GM12878 (cell line): ENCODE data around the gene SRC. TPM values are rescaled to one million over a fixed set of nuclear protein-coding genes. Genes with fewer than 3 reads are reported as not detected.

Source experiments
- ATAC-seq: fragments of 200-7000 bp; cut with Tn5 transposase; 3 replicates; pipeline ENCODE4 v1.9.1; 2020; ENCODE audit warnings: mild to moderate bottlenecking, moderate library complexity
- BruUV-seq: library from RNA; stranded (reverse); fragments of 400-500 nt; replicated peaks from 2 replicates; lab custom pipeline; 2021; lab: Mats Ljungman, UMichigan
- CTCF ChIA-PET: fragments of 300-600 bp; sonication (Branson Sonifier 250); formaldehyde crosslinking; extraction: SDS; loops from one replicate; lab custom pipeline; 2021; ENCODE audit warnings: inconsistent platforms; lab: Yijun Ruan, JAX
- POLR2A ChIA-PET: fragments of 350-600 bp; formaldehyde crosslinking; extraction: SDS; loops from one replicate; lab custom pipeline; 2021; ENCODE audit warnings: inconsistent platforms; lab: Charles Lee
- RAD21 ChIA-PET: fragments of 300-600 bp; sonication (Branson Sonifier 250); formaldehyde crosslinking; loops from one replicate; lab custom pipeline; 2023; ENCODE audit warnings: antibody characterized with exemption; ENCODE audit not compliant: unreplicated experiment; lab: Charles Lee
- SMC1A ChIA-PET: fragments of 300-600 bp; sonication (Branson Sonifier 250); formaldehyde crosslinking; loops from one replicate; lab custom pipeline; 2023; ENCODE audit not compliant: unreplicated experiment, uncharacterized antibody; lab: Charles Lee
- DNase-seq: peaks from one replicate; pipeline ENCODE4 v3.0.0-alpha.2; 2011; ENCODE audit warnings: low read depth, low spot score
- FAIRE-seq: peaks from 3 replicates; lab custom pipeline; 2011; peaks lifted over from hg19 to GRCh38; lab: Jason Lieb, UNC
- H2AFZ ChIP-seq: 2 replicates; pipeline ENCODE4 v1.6.0; 2011; ENCODE audit warnings: low read depth, low read length, control low read depth; ENCODE audit not compliant: control insufficient read depth
- H3K27ac ChIP-seq: 2 replicates; pipeline ENCODE4 v1.5.1; 2011; ENCODE audit warnings: control low read depth; ENCODE audit not compliant: control insufficient read depth, insufficient read depth
- H3K27me3 ChIP-seq, 2 experiments: replicated peaks in 1 of 2; 2 replicates each; pipeline versions ENCODE4 v1.6.0 to v1.6.1; 2011; ENCODE audit warnings: low read length in 1 of 2; ENCODE audit not compliant: control insufficient read depth in 2 of 2, insufficient read depth in 2 of 2
- H3K36me3 ChIP-seq, 2 experiments: 2 replicates each; pipeline ENCODE4 v1.5.1; 2011; ENCODE audit warnings: low read length in 1 of 2; ENCODE audit not compliant: control insufficient read depth in 2 of 2, insufficient read depth in 2 of 2
- H3K4me1 ChIP-seq: 2 replicates; pipeline ENCODE4 v1.6.1; 2011; ENCODE audit warnings: mild to moderate bottlenecking, low read length, moderate library complexity, mixed read lengths; ENCODE audit not compliant: control insufficient read depth, insufficient read depth
- H3K4me2 ChIP-seq: 2 replicates; pipeline ENCODE4 v1.6.0; 2011; ENCODE audit warnings: control low read depth; ENCODE audit not compliant: control insufficient read depth, insufficient read depth
- H3K4me3 ChIP-seq: fragments of 200-600 bp; sonication (generic); 2 replicates; pipeline ENCODE4 v1.5.1; 2016
- H3K79me2 ChIP-seq: 2 replicates; pipeline ENCODE4 v1.6.0; 2011; ENCODE audit warnings: low read length; ENCODE audit not compliant: control insufficient read depth, insufficient read depth
- H3K9ac ChIP-seq: 2 replicates; pipeline ENCODE4 v1.8.0; 2011; ENCODE audit warnings: low read length, control low read depth, mixed read lengths; ENCODE audit not compliant: control insufficient read depth, insufficient read depth
- H3K9me3 ChIP-seq: replicated peaks from 3 replicates; pipeline ENCODE4 v1.5.1; 2011; ENCODE audit warnings: mild to moderate bottlenecking, low read length; ENCODE audit not compliant: control insufficient read depth, insufficient read depth
- H4K20me1 ChIP-seq: 2 replicates; pipeline ENCODE4 v1.6.0; 2011; ENCODE audit not compliant: control insufficient read depth, insufficient read depth
- ATF7 ChIP-seq: fragments of 450-650 bp; IDR thresholded peaks from 2 replicates; pipeline ENCODE4 v1.6.1; 2016; ENCODE audit warnings: low read depth, mild to moderate bottlenecking
- EZH2 ChIP-seq: IDR thresholded peaks from 2 replicates; pipeline ENCODE4 v1.6.1; 2012; ENCODE audit warnings: low read depth, mild to moderate bottlenecking, control low read depth, inconsistent platforms, low read length, borderline replicate concordance; ENCODE audit not compliant: control insufficient read depth
- FOXK2 ChIP-seq: fragments of 450-650 bp; IDR thresholded peaks from 2 replicates; pipeline ENCODE4 v1.6.1; 2017; ENCODE audit warnings: mild to moderate bottlenecking, moderate library complexity
- FOXM1 ChIP-seq: IDR thresholded peaks from 2 replicates; pipeline ENCODE4 v1.6.1; 2012; ENCODE audit warnings: low read depth, mild to moderate bottlenecking, inconsistent platforms, low read length, moderate library complexity
- GATAD2B ChIP-seq: fragments of 450-650 bp; conservative IDR thresholded peaks from 2 replicates; pipeline ENCODE4 v1.6.1; 2017; ENCODE audit warnings: low read depth, mild to moderate bottlenecking, moderate library complexity
- IRF4 ChIP-seq: IDR thresholded peaks from 2 replicates; pipeline ENCODE4 v1.6.1; 2011; ENCODE audit warnings: low read depth, low read length
- MEF2B ChIP-seq: fragments of 450-650 bp; IDR thresholded peaks from 2 replicates; pipeline ENCODE4 v1.6.1; 2018; ENCODE audit warnings: mild to moderate bottlenecking, moderate library complexity; ENCODE audit not compliant: partially characterized antibody, poor library complexity, severe bottlenecking
- MYC ChIP-seq: IDR thresholded peaks from 2 replicates; pipeline ENCODE4 v1.6.1; 2011; ENCODE audit warnings: mild to moderate bottlenecking, low read length, moderate library complexity, inconsistent platforms; ENCODE audit not compliant: insufficient read depth, insufficient replicate concordance, insufficient read length, severe bottlenecking
- POLR2AphosphoS5 ChIP-seq: IDR thresholded peaks from 2 replicates; pipeline ENCODE4 v1.6.1; 2011; ENCODE audit warnings: mild to moderate bottlenecking, low read length, inconsistent platforms
- POU2F2 ChIP-seq: IDR thresholded peaks from 3 replicates; pipeline ENCODE4 v1.6.1; 2011; ENCODE audit warnings: low read depth, mild to moderate bottlenecking, low read length, borderline replicate concordance
- RAD51 ChIP-seq: fragments of 450-650 bp; IDR thresholded peaks from 2 replicates; pipeline ENCODE4 v1.6.1; 2016; ENCODE audit warnings: moderate library complexity, mild to moderate bottlenecking, inconsistent platforms
- REST ChIP-seq: IDR thresholded peaks from 2 replicates; pipeline ENCODE4 v1.6.1; 2012; ENCODE audit warnings: mild to moderate bottlenecking, low read depth, low read length
- SMAD1 ChIP-seq: fragments of 450-650 bp; IDR thresholded peaks from 2 replicates; pipeline ENCODE4 v1.6.1; 2018; ENCODE audit warnings: mild to moderate bottlenecking, low read depth; ENCODE audit not compliant: partially characterized antibody
- SREBF2 ChIP-seq: IDR thresholded peaks from 2 replicates; pipeline ENCODE4 v1.6.1; 2012; ENCODE audit warnings: mild to moderate bottlenecking, low read length
- SRF ChIP-seq, 2 experiments: IDR thresholded peaks; 2 replicates each; pipeline ENCODE4 v1.6.1; 2011; ENCODE audit warnings: low read depth in 2 of 2, low read length in 2 of 2, mild to moderate bottlenecking in 1 of 2, moderate library complexity in 1 of 2
- ZZZ3 ChIP-seq: IDR thresholded peaks from 2 replicates; pipeline ENCODE4 v1.6.1; 2011; ENCODE audit warnings: low read depth; ENCODE audit not compliant: control insufficient read depth, insufficient read length
- WGBS: methylation state at CpG from one replicate; pipeline ENCODE4 v1.1.6; 2016; ENCODE audit warnings: low lambda C conversion rate; ENCODE audit not compliant: insufficient replicate concordance, insufficient coverage; ENCODE audit errors: missing lambda C conversion rate; 5-methylcytosine and 5-hydroxymethylcytosine counted together
- in situ Hi-C: fragments of 300-500 bp; cut with MboI; formaldehyde crosslinking; loops from 9 replicates; pipeline ENCODE4 v1.14.3; 2018; ENCODE audit warnings: mixed read lengths
- intact Hi-C: fragments of 100-400 bp; cut with micrococcal nuclease; formaldehyde crosslinking; loops from one replicate; pipeline ENCODE4 v1.14.2; 2022; ENCODE audit not compliant: unreplicated experiment
- polyA plus RNA-seq, 11 experiments: library from polyadenylated mRNA; depleted of rRNA in 4 of 11; unstranded in 6 of 11; stranded (reverse) in 5 of 11; fragments of >200 nt; fragmentation: Nextera tagmentation in 4 of 11; fragmentation: Illumina TruSeq in 1 of 11; extraction: Ambion mirVana in 4 of 11; extraction: Trizol in 1 of 11; gene quantifications; 1 replicate in 1 of 11; 2 replicates in 10 of 11; pipeline versions ENCODE4 v1.2.1 to v1.2.3, GENCODE V29; 2011 to 2016; ENCODE audit warnings: inconsistent platforms in 2 of 11, missing spikeins in 2 of 11, low read depth in 1 of 11
- total RNA-seq, 4 experiments: library from RNA; depleted of rRNA in 3 of 4; stranded (reverse); fragments of >200 nt in 3 of 4; fragmentation: Illumina TruSeq in 1 of 4; extraction: Trizol in 1 of 4; gene quantifications; 2 replicates each; pipeline versions ENCODE4 v1.2.1 to v1.2.3, GENCODE V29; 2013 to 2021

The SRC gene
- total and polyA plus RNA-seq, 10 of the 15 experiments (the other 5 are each of a cell fraction or from before 2014, with no cell fraction given) = 0.60 to 71.3 (median 27.2) TPM

GRCh38 chr20:37453288-37453687 lies 107.3 kb downstream of the SRC start:
- Histone ChIP-seq H3K9me3 (no peaks in the 10 kb centered on the region; the same call in 2 of the 3 replicates), H3K79me2 (no peaks in the 10 kb centered on the region), H4K20me1 (no peaks in the 10 kb centered on the region), H3K4me1 (no peaks in the 10 kb centered on the region), H3K4me2 (no peak overlapping the region), H3K36me3 (no peaks in the 10 kb centered on the region), H3K27ac (no peak overlapping the region), H2AFZ (no peak overlapping the region), H3K27me3 (no peaks in the 10 kb centered on the region; a peak in 1 of 4 replicates), H3K4me3 (no peak overlapping the region), H3K9ac (no peak overlapping the region)
- intact Hi-C loops = no loop called here
- in situ Hi-C loops = no loop called here
- ChIA-PET RAD21 (no interaction called here), CTCF (no interaction called here), POLR2A (no interaction called here), SMC1A (no interaction called here)
- BruUV-seq = no TSS peak
- TF ChIP-seq FOXK2 (no peak), REST (peak; percentile 24; the same call in 1 of the 2 replicates)
- 4% methylated on average over 3 of the region's 3 CpGs for WGBS
- no peak for FAIRE-seq
- no peak for ATAC-seq
- DNase-seq = no peak

- Histone ChIP-seq H3K9ac (no peak overlapping the region), H3K4me1 (no peaks in the 10 kb centered on the region), H3K9me3 (peaks cover 2% of the 10 kb centered on the region; the same call in 2 of the 3 replicates), H3K27me3 (no peaks in the 10 kb centered on the region; a peak in 1 of 4 replicates), H3K36me3 (no peaks in the 10 kb centered on the region), H3K4me3 (no peak overlapping the region), H2AFZ (no peak overlapping the region), H3K27ac (no peak overlapping the region), H3K4me2 (no peak overlapping the region), H4K20me1 (no peaks in the 10 kb centered on the region), H3K79me2 (no peaks in the 10 kb centered on the region)
- intact Hi-C loops (no loop called here), in situ Hi-C loops (no loop called here)
- SMC1A ChIA-PET = no interaction called here
- BruUV-seq = no TSS peak
- CTCF ChIA-PET = no interaction called here
- RAD21 ChIA-PET = no interaction called here
- FAIRE-seq = no peak
- WGBS = 67% methylated on average over 5 of the region's 5 CpGs
- ATAC-seq = no peak
- no peak for DNase-seq
- POLR2A ChIA-PET = no interaction called here
- no peak for TF ChIP-seq POLR2AphosphoS5
- TF ChIP-seq IRF4 = no peak
- no peak for TF ChIP-seq FOXM1
- no peak for TF ChIP-seq SMAD1
- no peak for TF ChIP-seq ATF7
- TF ChIP-seq GATAD2B = no peak
- TF ChIP-seq MEF2B = no peak
- no peak for TF ChIP-seq SREBF2
- no peak for TF ChIP-seq RAD51
- TF ChIP-seq SRF (IDR thresholded peaks at IDR 0.05; ENCODE audit: low read depth in 2 of 2, low read length in 2 of 2) = no peak
- no peak for TF ChIP-seq POU2F2
- no peak for TF ChIP-seq ZZZ3
- TF ChIP-seq EZH2 = no peak
- no peak for TF ChIP-seq MYC
Observed at GRCh38 chr20:37453836-37454235, 107.9 kb downstream of the SRC start.
